Measurements from ENCODE around the gene HELZ.
"Not testable (repeated sequence)": the region's sequence is repeated elsewhere in the genome, so short reads cannot be mapped to it uniquely, and the experiment has no call there.

HELZ gene

GRCh38 chr17:67229109-67229955 lies 15.7 kb downstream of the HELZ start:
- no peak for DNase-seq (ENCODE audit: low read depth)

GRCh38 chr17:67227488-67227887 lies 17.5 kb downstream of the HELZ start:
- DNase-seq (ENCODE audit: low read depth) = no peak

GRCh38 chr17:67225316-67225715 lies 19.7 kb downstream of the HELZ start:
- no peak for DNase-seq (ENCODE audit: low read depth)

DNA sequence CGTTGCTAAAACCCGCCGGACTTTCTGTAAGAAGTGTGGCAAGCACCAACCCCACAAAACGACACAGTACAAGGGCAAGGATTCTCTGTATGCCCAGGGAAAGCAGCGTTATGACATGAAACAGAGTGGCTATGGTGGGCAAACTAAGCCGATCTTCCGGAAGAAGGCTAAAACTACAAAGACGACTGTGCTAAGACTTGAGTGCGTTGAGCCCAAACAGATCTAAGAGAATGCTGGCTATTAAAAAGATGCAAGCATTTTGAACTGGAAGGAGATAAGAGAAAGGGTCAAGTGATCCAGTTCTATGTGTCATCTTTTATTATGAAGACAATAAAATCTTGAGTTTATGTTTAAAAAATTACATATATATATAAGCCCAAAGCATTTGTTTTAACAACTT lies 20.3 kb downstream of the HELZ start:
- DNase-seq (ENCODE audit: low read depth) = no peak

- DNase-seq (ENCODE audit: low read depth) = no peak
Measured at GRCh38 chr17:67223924-67224323, 21.1 kb downstream of the HELZ start.

DNA sequence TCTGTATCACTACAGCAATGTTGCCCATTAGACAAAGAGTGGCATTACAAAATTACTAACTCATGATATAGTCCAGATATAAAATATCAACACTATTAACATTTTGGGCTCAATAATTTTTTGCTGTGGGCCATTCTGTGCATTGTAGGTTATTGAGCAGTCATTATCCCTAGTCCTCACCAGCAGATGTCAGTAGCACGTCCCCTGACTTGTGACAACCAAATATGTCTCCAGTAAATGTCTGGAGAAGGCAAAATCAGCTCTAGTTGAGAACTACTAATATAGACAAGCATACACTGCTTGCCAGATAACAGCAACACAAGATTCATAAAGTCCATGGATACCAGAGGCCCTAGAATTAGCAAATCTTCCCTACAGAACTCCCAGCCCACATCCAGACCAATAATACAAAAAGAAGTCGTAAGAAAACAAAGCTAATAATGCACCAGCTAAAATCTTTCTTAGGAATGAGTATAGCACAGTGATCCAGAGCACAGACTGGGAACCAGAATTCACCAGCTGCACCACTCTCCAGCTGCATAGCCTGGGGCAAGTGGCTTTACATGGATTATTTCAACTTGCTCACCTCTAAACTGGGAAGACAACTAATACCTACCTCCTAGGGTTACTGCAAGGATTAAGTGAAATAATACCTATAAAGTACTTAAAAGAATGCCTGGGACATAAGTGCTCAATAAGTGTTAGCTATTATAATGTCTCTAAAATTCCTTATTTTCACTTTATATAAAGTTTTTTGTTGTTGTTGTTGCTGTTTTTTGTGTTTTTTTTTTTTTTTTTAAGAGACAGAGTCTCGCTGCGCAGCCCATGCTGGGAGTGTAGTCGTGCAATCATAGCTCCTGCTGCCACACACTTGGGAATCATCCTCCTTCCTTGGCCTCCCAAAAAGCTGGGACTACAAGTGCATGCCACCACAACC lies 23.7 kb downstream of the HELZ start:
- DNase-seq (ENCODE audit: low read depth) = no peak

GRCh38 chr17:67218385-67218950 lies 26.5 kb downstream of the HELZ start:
- no peak for DNase-seq (ENCODE audit: low read depth)

DNA sequence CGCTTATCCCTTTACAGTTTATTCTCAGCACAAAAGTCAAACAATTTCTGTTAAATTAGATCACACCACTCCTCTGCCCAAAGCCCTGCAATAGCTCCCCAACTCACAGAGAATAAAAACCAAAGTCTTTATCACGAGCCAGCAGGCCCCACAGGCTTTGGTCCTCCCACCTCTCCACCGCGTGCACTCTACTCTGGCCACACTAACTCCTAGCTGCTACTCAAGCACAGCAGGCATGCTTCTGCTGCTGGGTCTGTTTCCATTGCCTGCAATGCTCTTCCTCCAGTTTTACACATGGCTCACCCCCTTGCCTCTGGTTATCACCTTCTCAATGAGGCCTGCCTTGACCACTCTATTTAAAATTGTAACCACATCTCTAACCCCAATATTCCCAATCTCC lies 27.6 kb downstream of the HELZ start:
- no peak for DNase-seq (ENCODE audit: low read depth)

DNA sequence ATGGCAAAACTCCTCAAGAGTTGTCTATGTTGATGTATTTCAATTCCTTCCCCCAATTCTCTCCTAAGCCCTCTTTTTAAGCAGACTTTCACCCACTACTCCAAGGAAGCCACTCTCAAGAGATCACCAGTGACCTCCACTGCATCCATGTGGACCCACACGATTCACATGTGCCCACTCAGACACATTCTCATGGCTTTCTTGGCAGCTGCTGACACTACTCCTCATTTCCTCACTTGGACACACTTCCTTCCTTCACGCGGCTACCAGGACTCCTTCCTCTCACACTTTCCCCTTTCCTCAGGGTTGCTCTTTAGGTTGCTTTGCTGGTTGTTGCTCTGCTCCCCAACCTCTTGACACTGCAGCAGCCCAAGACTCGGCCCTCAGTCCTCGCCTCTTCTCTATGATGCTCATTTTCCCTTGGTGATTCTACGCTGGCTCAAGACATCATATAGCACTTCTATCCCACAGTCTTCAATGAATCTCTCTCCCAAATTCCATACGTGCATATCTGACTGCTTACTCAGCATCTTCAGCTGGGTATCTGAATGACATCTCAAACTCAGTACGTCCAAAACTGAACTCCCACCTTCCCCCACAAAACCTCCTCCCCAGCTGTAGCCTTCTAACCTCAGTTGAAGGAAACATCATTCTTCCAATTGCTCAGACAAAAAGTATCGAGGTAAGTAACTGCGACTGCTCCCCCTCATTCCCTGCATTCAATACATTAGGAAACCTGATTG lies 28.2 kb downstream of the HELZ start:
- no peak for DNase-seq (ENCODE audit: low read depth)

GRCh38 chr17:67215991-67216421 lies 29.0 kb downstream of the HELZ start:
- DNase-seq (ENCODE audit: low read depth) = no peak

- no peak for DNase-seq (ENCODE audit: low read depth)
Measured at GRCh38 chr17:67212714-67213417, 32.1 kb downstream of the HELZ start.

DNA sequence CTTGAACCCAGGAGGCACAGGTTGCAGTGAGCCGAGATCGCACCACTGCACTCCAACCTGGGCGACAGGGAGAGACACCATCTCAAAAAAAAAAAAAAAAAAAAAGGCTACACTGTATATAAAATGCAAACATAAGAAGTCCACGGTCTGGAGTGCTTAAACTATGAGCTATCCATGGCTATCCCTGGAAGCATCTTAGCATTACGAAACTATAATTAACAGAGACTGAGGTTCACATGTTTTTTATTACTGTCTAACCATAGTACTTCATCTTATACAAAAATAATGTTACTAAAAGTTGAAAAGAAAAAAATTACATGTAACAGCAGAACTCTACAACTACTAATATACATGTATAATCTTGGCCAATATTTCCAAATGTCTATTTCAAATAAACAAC lies 32.8 kb downstream of the HELZ start:
- DNase-seq (ENCODE audit: low read depth) = no peak

GRCh38 chr17:67211742-67212141 lies 33.3 kb downstream of the HELZ start:
- no peak for DNase-seq (ENCODE audit: low read depth)

- DNase-seq (ENCODE audit: low read depth) = no peak
Measured at GRCh38 chr17:67210915-67211314, 34.1 kb downstream of the HELZ start.

- DNase-seq (ENCODE audit: low read depth) = no peak
Measured at GRCh38 chr17:67208232-67208631, 36.8 kb downstream of the HELZ start.

DNA sequence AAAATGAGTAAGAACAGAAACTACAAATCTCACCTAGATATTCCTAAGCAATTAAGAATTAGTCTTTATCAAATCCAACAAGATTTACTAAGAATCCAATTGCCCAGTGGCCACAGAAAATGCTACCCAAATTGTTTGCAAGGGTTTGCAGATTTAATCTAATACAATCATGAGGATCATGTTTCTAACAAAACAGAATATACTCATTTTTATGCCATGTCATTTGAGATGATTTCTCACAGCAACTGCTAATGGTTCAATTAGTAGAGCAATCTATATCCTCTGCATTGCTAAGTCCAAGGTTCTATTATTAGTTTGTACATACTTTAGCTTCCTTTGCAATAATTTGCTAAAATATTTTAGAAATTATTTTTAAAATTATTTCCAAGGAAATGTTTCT lies 41.2 kb downstream of the HELZ start:
- DNase-seq (ENCODE audit: low read depth) = no peak

- DNase-seq (ENCODE audit: low read depth) = no peak
Measured at GRCh38 chr17:67202503-67202902, 42.5 kb downstream of the HELZ start.

DNA sequence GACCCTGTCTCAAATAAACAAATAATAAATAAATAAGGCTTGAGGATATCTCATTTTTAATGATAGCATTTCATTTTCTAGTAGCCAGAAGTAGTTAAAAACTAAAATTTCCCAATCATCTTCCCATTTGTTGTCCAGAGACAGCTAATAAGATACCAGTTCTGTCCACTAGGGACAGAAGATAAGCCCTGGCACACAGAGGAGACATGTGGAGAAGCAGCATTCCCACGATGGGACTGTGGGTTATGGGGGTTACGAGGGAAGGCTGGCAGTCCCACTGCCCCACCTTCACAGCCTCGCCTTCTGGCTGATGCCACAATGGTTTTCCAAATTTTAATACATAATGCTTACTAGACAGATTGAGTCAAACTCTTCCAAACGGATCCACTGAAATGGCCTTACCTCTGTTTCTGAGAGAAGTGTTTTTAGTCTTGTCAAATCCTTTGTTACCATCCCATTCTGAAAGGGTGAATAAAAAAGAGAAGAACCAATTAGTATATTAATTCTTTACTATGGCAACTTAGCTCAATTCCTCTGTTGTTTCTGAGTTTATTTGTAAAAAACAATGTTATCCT lies 44.2 kb downstream of the HELZ start:
- no peak for DNase-seq (ENCODE audit: low read depth)

GRCh38 chr17:67198131-67198530 lies 46.9 kb downstream of the HELZ start:
- no peak for DNase-seq (ENCODE audit: low read depth)

DNA sequence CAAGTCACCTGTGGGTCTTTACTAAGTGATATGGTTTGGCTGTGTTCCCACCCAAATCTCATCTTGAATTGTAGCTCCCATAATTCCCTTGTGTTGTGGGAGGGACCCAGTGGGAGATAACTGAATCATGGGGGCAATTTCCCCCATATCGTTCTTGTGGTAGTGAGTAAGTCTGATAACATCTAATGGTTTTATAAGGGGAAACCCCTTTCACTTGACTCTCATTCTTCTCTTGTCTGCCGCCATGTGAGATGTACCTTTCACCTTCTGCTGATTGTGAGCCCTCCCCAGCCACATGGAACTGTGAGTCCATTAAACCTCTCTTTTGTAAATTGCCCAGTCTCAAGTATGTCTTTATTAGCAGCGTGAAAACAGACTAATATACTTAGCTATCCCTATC lies 48.0 kb downstream of the HELZ start:
- not testable (repeated sequence) for DNase-seq (ENCODE audit: low read depth)

DNA sequence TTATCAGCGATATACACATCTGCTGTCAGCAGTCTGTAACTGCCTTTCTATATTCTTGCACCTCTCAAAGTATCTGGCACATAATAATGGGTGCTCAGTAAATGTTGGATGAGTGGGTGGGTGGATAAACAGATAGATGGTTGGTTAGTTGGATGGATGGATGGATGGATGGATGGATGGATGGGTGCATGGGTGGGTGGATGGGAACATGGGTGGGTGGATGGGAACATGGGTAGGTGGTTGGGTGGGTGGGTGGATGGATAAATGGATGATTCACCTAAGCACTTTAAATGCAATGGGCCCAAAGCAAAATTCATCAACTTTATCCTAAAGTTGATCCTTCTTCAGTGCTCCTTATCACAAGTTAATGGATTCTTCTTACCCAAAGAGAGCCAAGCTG lies 48.6 kb downstream of the HELZ start:
- DNase-seq (ENCODE audit: low read depth) = no peak
